Occipital lobe (tissue), 2 donors: ENCODE measurements around the gene ARID1B. TPM values are rescaled to one million over a fixed set of nuclear protein-coding genes. Genes with fewer than 3 reads are reported as not detected.

Experiments
- DNase-seq: peaks from one replicate; lab custom pipeline; 2025; lab: John Stamatoyannopoulos, UW
- total RNA-seq: library from RNA; depleted of rRNA; stranded (reverse); fragments of >200 nt; gene quantifications from one replicate; pipeline ENCODE4 v1.2.3, GENCODE V29; 2014

The ARID1B gene
- total RNA-seq, 1 donor from 2014 or later = 95.8 TPM

DNA sequence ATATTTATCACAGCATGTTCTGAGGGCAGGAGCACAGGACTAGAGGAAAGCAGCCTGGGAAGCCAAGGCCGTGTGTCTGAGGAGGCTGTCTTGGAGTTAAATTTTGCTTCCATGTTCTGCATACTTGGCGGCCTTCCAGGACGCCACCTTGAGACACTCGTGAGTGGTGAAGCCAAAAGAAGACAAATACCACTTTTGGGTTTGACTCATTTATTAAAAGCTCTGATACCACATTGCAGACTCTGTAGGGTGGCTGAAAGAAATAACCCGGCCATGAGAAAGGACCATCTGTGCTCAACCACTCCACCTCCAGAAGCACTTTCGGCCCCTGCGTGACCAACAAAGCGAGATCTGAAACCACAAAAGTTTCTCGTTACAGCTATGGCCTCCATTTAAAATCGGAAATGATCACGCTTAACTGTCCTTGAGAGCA lies 426.1 kb downstream of the ARID1B start:
- DNase-seq = no peak

- DNase-seq = no peak
These were observed 426.6 kb downstream of the ARID1B start for GRCh38 chr6:157203764-157204163.

- DNase-seq = no peak
These were observed 428.5 kb downstream of the ARID1B start for GRCh38 chr6:157205473-157206358.

- no peak for DNase-seq
These were observed 429.2 kb downstream of the ARID1B start for GRCh38 chr6:157206359-157206815.

- DNase-seq = no peak
These were observed 430.4 kb downstream of the ARID1B start for GRCh38 chr6:157207521-157208076.

- DNase-seq = no peak
These were observed 432.8 kb downstream of the ARID1B start for GRCh38 chr6:157209865-157210530.

DNA sequence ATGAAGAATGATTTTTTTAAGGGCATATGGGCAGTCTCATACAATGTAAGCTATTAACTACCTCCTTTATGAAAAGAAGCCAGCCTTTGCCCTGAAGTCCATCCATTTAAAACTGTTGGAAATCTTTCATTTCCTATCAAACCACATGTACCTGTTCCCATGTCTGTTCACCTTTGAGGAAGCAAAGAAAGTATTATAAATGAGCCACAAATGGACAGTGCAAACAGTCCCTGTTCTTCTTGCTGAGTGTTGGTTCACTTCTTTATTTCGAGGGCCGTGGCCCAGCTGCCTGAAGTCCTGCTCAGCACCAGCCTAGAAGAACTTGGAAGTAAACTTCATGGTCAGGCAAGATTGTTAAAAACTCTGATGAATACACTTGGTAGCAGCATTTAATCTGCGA lies 433.8 kb downstream of the ARID1B start:
- no peak for DNase-seq

- DNase-seq = no peak
These were observed 434.7 kb downstream of the ARID1B start for GRCh38 chr6:157211603-157212455.

- DNase-seq = no peak
These were observed 436.2 kb downstream of the ARID1B start for GRCh38 chr6:157213426-157213825.

- DNase-seq = no peak
These were observed 436.9 kb downstream of the ARID1B start for GRCh38 chr6:157213907-157214565.

DNA sequence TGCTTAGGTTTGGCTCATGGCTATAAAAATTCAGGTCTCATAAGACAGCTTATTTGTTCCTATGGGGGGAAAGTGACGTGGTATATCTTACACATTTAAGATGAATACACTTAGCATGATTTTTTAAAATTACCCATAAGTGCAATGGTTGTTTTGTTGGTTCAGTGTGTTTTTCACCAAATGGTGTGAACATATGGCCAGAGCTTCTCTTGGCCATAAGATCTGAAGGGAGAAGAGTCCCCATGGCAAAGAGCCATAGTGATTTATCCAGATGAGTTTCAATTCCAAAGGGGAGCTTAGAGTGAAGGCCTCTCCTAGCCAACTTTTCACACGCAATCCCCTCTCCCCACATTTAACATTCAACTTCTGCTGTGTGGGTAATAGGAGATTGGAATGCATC lies 438.5 kb downstream of the ARID1B start:
- no peak for DNase-seq

DNA sequence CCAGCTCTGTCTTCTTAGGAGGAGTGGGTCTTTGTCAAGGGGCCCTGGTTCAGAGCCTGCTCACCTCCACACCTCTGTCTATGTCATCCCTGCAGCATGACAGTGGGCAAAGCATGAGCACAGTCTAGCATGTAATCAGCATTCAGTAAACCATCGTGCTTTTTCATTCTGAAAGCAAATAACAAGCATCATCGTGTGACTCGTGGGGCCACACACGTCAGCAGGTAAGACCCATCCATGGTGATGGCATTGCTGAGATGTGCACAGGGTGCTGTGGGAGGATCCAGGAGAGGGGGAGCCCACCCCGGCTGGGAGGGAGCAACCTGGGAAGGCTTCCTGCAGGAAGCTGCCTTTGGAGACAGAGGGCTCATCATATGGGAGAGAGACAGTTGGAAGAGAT lies 439.4 kb downstream of the ARID1B start:
- no peak for DNase-seq

- no peak for DNase-seq
These were observed 440.2 kb downstream of the ARID1B start for GRCh38 chr6:157217198-157217893.

DNA sequence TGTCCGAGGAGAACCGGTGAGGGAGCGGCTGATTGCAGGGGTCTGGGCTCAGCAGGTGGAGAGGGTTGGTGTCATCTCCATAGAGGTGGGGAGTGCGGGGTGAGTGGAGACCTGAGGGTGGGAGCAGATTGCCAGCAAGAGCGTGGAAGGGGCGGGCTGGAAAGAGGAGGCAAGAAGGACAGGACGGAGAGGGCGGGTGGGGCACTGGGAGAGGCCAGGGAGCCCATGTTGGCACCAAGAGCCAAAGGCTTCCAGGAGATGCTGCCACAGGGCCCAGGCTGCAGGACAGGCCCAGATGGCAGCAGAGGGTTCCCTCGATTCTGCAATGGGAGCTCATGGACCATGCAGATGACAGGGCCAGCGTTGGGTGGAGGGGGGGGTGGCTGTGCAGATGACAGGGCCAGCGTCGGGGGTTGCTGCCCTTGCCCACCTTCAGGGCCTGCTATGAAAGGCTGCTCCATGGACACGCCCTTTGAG lies 440.8 kb downstream of the ARID1B start:
- DNase-seq = no peak

- no peak for DNase-seq
These were observed 441.4 kb downstream of the ARID1B start for GRCh38 chr6:157218371-157219198.

DNA sequence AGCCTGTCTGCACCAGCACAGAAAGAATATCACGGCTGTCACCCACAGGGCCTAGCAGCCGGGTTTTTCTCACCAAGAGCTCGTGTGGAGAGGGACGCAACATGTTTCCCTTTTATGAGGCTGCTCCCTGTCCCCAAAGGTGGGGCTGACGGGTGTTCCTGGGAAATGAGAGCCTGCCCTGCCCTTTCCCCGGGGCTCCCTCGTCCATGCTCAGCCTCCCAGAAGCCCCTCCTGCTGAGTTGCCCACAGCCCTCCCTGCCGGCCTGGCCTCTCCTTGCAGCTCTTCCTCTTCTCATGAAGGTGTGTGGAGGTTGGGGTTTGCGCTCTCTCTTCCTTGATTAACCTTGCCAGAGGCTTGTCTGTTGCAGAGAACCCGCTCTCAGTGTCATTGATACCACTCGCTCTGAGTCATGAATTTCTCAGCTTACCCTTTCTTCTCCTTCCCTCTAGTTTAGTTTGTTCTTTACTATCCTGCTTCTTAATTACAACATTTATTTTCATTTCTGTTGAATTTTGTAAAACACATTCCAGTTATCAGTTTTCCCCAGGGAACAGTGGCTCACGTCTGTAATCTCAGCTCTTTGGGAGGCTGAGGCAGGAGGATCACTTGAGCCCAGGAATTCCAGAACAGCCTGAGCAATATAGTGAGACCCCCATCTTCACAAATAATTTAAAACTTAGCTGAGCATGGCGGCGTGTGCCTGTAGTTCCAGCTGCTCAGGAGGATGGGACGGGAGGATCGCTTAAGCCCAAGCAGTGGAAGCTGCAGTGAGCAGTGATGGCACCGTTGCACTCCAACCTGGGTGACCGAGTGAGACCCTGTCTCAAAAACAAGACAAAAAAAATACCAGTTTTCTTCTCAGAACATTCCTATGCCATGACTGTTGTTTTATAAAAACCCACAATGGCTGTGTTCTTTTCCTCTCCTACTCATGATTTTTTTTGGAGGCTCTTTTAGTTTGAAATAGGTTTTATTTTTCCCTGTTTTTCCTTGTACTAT lies 442.3 kb downstream of the ARID1B start:
- DNase-seq = no peak

DNA sequence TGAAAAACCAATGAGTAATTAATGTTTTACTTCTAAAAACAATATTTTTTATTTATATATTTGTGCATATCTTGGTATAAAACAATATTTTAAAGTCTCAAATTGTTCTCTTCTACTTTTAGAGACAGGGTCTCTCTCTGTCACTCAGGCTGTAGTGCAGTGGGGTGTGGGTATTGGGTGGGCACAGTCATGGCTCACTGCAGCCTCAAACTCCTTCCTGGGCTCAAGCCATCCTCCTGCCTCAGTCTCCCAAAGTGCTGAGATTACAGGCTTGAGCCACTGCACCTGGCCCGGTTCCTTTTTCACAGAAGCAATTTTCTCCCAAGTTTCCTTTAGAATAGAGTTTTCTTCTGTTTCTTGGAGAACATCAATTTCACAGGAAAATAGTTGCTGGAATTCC lies 443.3 kb downstream of the ARID1B start:
- no peak for DNase-seq
